Adrenal gland (tissue), 12 donors: Measurements from ENCODE around the gene ITGB5. TPM values are rescaled to one million over a fixed set of nuclear protein-coding genes. Genes with fewer than 3 reads are reported as not detected.
A peak's percentile ranks its signal among the peaks of the same experiment; 100 is the strongest.

Source experiments
- DNase-seq, 7 donors: peaks; one replicate each; pipeline ENCODE4 v3.0.0-alpha.2; 2019 to 2020
- H3K27ac ChIP-seq, 5 donors: fragments of 200-600 bp; sonication (generic) in 4 of 5; 1 replicate in 3 of 5; 2 replicates in 2 of 5; pipeline versions ENCODE4 v1.5.1 to v1.8.0; 2016 to 2020; ENCODE audit warnings: mild to moderate bottlenecking in 1 of 5
- H3K27me3 ChIP-seq: fragments of 200-600 bp; 2 replicates; pipeline ENCODE4 v1.8.0; 2021
- H3K36me3 ChIP-seq, 2 donors: fragments of 200-600 bp; replicated peaks in 1 of 2; 1 replicate in 1 of 2; 2 replicates in 1 of 2; pipeline versions ENCODE4 v1.5.1 to v1.8.0; 2018 to 2022
- H3K4me1 ChIP-seq, 2 donors: fragments of 200-600 bp; replicated peaks in 1 of 2; 1 replicate in 1 of 2; 2 replicates in 1 of 2; pipeline versions ENCODE4 v1.5.1 to v1.8.0; 2018 to 2021
- H3K4me3 ChIP-seq, 4 donors: fragments of 200-600 bp; sonication (generic) in 3 of 4; one replicate each; pipeline ENCODE4 v1.5.1; 2016 to 2018
- H3K9me3 ChIP-seq, 3 donors: fragments of 200-600 bp; sonication (generic) in 1 of 3; replicated peaks in 1 of 3; 1 replicate in 2 of 3; 2 replicates in 1 of 3; pipeline versions ENCODE4 v1.5.1 to v1.8.0; 2016 to 2021
- POLR2A ChIP-seq, 2 donors: fragments of 450-650 bp; IDR thresholded peaks; one replicate each; pipeline ENCODE4 v1.6.1; 2017; ENCODE audit warnings: antibody characterized with exemption in 2 of 2, mild to moderate bottlenecking in 2 of 2, moderate library complexity in 1 of 2
- WGBS, 4 donors: extraction: QIAGEN DNeasy Blood & Tissue Kit in 2 of 4; methylation state at CpG; one replicate each; pipeline versions ENCODE4 v1.1.5 to v1.1.7; 2013 to 2017; 5-methylcytosine and 5-hydroxymethylcytosine counted together
- intact Hi-C, 2 donors: fragments of 100-400 bp; cut with DNase I; formaldehyde crosslinking; loops; one replicate each; pipeline versions ENCODE4 v1.14.1 to v1.15.0; 2022 to 2023
- polyA plus RNA-seq, 3 donors: library from polyadenylated mRNA; stranded (reverse); fragments of 200-250 nt in 2 of 3; fragments of 350-450 nt in 1 of 3; fragmentation: Illumina TruSeq in 1 of 3; extraction: RNeasy Lipid Tissue Mini Kit (QIAGEN cat#74804) in 1 of 3; gene quantifications; one replicate each; pipeline ENCODE4 v1.2.3, GENCODE V29; 2013 to 2014
- total RNA-seq, 9 donors: library from RNA; depleted of rRNA in 4 of 9; stranded (reverse); fragments of >200 nt in 4 of 9; fragments of 120-200 nt in 1 of 9; fragmentation: NEBNext Ultra II Directional in 1 of 9; extraction: Animal tissue kit (Norgen Biotek cat#: 25700) in 1 of 9; gene quantifications; one replicate each; pipeline versions ENCODE4 v1.1.0 to v1.2.4, GENCODE V29; 2013 to 2023
- TF ChIP-seq, protein P1 (sequence below), 6 experiments: fragments of 450-650 bp in 4 of 6; fragments of 200-600 bp in 2 of 6; sonication (generic) in 1 of 6; IDR thresholded peaks; 1 replicate in 5 of 6; 2 replicates in 1 of 6; pipeline versions ENCODE4 v1.5.1 to v1.8.0; 2016 to 2021; ENCODE audit warnings: antibody characterized with exemption in 6 of 6, mild to moderate bottlenecking in 2 of 6, moderate library complexity in 1 of 6
- donor health status: healthy with polysubstance abuse.
- donor health status: Bipolar disorder and iron deficiency.
- donor health status: DM: yes; HTN: yes; CAD: no.
- donor health status: DM: no; HTN: no; CAD: no.
- donor health status: DM: no; HTN: no; CAD: no.
- donor health status: DM: yes; HTN: yes; CAD: no.

Gene ITGB5
- total and polyA plus RNA-seq, 12 donors = 9.4 to 404 (median 94.8) TPM

DNA sequence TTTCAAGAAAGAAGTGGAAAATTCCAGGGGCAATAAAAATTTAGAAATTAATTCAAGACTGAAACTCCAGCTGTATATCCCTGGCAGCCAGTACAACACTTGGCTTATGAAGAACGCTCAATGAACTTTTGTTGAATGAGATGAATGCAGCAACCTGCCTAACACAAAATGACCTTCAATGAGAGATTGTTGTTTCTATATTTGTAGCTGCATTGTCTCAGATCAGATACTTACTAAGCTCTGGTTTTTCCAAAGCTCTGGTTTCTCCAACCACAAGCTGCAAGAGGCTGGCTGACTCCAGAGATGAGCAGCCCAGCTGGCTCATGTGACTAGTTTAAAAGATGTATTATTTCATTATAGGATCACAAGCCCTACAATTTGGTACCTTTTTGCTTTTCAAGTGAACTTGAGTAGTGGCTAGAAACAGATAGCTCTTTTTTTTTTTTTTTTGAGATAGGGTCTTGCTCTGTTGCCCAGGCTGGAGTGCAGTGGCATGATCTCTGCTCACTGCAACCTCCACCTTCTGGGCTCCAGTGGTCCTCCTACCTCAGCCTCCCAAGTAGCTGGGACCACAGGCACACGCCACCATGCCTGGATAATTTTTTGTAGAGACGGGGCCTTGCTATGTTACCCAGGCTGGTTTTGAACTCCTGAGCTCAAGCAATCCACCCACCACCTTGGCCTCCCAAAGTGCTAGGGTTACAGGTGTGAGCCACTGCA lies 99.5 kb downstream of the ITGB5 start:
- peak in 1 of 7 donors; percentile 44 for DNase-seq
- WGBS, 4 donors = 50 to 82% (median 77%) methylated on average over 1 to 3 of the region's 3 CpGs
- Histone ChIP-seq H3K27me3 (no peaks in the 10 kb centered on the region), H3K36me3 (no peaks in the 10 kb centered on the region), H3K9me3 (no peaks in the 10 kb centered on the region), H3K4me1 (peaks cover 5 to 27% of the 10 kb centered on the region in 2 donors), H3K27ac (peak overlapping the region; percentile 20 to 76 (median 67)), H3K4me3 (no peak overlapping the region)
- TF ChIP-seq, protein P1, sequence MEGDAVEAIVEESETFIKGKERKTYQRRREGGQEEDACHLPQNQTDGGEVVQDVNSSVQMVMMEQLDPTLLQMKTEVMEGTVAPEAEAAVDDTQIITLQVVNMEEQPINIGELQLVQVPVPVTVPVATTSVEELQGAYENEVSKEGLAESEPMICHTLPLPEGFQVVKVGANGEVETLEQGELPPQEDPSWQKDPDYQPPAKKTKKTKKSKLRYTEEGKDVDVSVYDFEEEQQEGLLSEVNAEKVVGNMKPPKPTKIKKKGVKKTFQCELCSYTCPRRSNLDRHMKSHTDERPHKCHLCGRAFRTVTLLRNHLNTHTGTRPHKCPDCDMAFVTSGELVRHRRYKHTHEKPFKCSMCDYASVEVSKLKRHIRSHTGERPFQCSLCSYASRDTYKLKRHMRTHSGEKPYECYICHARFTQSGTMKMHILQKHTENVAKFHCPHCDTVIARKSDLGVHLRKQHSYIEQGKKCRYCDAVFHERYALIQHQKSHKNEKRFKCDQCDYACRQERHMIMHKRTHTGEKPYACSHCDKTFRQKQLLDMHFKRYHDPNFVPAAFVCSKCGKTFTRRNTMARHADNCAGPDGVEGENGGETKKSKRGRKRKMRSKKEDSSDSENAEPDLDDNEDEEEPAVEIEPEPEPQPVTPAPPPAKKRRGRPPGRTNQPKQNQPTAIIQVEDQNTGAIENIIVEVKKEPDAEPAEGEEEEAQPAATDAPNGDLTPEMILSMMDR (IDR thresholded peaks at IDR 0.05) = no peak
- TF ChIP-seq POLR2A (IDR thresholded peaks at IDR 0.05) = peak in 1 of 2 donors; percentile 25
- intact Hi-C loops = loop anchor here in 1 of 2 donors (5.0 kb wide), 1 partner anchor 100 kb away; the partner anchor contains the start of gene ITGB5

GRCh38 chr3:124786511-124787241 lies 100.5 kb downstream of the ITGB5 start:
- no peaks in the 10 kb centered on the region for H3K36me3 ChIP-seq
- no peaks in the 10 kb centered on the region for H3K9me3 ChIP-seq
- H3K27ac ChIP-seq = peak overlapping the region; percentile 20 to 76 (median 67)
- TF ChIP-seq POLR2A (IDR thresholded peaks at IDR 0.05) = no peak
- TF ChIP-seq, protein P1 (IDR thresholded peaks at IDR 0.05) = peak; percentile 30 to 69 (median 57)
- no peak overlapping the region for H3K4me3 ChIP-seq
- intact Hi-C loops = loop anchor here in 1 of 2 donors (5.0 kb wide), 1 partner anchor 101 kb away; the partner anchor contains the start of gene ITGB5
- 46 to 58% (median 55%) methylated on average over 6 of the region's 6 CpGs for WGBS, 4 donors
- peaks cover 6 to 28% of the 10 kb centered on the region in 2 donors for H3K4me1 ChIP-seq
- no peak for DNase-seq
- no peaks in the 10 kb centered on the region for H3K27me3 ChIP-seq

- H3K27ac ChIP-seq = peak overlapping the region in 2 of 5 donors; percentile 56 to 65
- DNase-seq = no peak
- H3K4me1 ChIP-seq = peaks cover 13 to 35% of the 10 kb centered on the region in 2 donors
Observed at GRCh38 chr3:124785973-124786372, 101.2 kb downstream of the ITGB5 start.

More at GRCh38 chr3:124785973-124786372, 101.2 kb downstream of the ITGB5 start:
- Histone ChIP-seq H3K27me3 (no peaks in the 10 kb centered on the region), H3K4me3 (no peak overlapping the region), H3K9me3 (no peaks in the 10 kb centered on the region), H3K36me3 (no peaks in the 10 kb centered on the region)
- 84 to 93% (median 88%) methylated on average over 3 of the region's 3 CpGs for WGBS, 4 donors
- intact Hi-C loops = loop anchor here in 1 of 2 donors (5.0 kb wide), 1 partner anchor 101 kb away; the partner anchor contains the start of gene ITGB5
- no peak for TF ChIP-seq POLR2A (IDR thresholded peaks at IDR 0.05)
- TF ChIP-seq, protein P1 (IDR thresholded peaks at IDR 0.05) = no peak
